NCI-H2196 (cell line): ENCODE measurements around the gene TMEM54.

Source experiments
- DNase-seq: peaks from one replicate; lab custom pipeline; 2025; ENCODE audit not compliant: unreplicated experiment; lab: John Stamatoyannopoulos, UW

The TMEM54 gene

GRCh38 chr1:32895325-32896215, 5.6 kb downstream of the TMEM54 start:
- no peak for DNase-seq

DNA sequence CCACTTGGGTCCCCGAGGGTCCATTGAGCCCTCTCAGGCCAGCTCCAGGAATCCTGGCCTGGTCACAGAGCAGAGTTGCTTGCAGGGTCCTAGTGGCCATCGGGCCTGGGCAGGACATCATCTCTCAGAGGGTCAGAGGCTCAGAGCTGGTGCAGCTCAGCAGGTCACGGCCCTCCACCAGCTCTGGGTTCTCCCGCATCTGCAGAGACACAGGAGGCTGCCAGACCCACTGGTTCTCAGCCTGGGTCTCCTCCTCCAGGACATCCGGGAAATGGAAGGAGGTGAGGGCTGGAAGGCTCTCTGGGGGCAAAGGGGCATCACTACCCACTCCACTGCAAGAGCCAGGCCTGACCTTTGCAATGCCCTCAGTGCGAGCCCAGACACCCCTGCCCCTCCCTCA, 6.5 kb downstream of the TMEM54 start:
- DNase-seq = no peak

DNA sequence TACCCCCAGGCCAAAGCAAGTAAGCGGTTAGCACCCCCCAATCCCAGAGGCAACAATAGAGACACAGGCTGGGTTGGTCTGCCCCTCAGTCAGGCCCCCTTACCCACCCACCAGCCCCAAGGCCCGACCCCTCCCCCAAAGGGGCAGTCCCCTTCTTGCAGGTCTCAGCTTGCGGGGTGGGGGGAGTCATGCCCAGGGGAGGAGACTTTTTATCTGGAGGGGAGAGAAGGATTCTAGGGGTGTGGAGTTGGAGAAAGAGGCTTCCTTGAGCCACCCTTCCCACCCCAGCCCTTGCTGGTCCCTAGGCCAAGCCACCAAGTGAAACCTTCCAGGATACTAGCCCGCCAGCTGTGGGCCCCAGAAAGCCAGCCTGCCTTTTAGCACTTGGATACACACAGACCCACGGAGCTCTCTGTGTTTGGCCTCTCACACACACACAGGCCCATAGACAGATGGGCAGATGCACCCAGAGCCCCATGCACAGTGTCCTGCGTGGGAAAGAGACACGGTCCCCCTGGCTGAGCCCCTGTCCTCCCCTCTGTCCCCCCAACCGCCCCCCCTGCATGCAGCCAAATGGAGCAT, 7.1 kb downstream of the TMEM54 start:
- DNase-seq = peak; percentile 13

DNA sequence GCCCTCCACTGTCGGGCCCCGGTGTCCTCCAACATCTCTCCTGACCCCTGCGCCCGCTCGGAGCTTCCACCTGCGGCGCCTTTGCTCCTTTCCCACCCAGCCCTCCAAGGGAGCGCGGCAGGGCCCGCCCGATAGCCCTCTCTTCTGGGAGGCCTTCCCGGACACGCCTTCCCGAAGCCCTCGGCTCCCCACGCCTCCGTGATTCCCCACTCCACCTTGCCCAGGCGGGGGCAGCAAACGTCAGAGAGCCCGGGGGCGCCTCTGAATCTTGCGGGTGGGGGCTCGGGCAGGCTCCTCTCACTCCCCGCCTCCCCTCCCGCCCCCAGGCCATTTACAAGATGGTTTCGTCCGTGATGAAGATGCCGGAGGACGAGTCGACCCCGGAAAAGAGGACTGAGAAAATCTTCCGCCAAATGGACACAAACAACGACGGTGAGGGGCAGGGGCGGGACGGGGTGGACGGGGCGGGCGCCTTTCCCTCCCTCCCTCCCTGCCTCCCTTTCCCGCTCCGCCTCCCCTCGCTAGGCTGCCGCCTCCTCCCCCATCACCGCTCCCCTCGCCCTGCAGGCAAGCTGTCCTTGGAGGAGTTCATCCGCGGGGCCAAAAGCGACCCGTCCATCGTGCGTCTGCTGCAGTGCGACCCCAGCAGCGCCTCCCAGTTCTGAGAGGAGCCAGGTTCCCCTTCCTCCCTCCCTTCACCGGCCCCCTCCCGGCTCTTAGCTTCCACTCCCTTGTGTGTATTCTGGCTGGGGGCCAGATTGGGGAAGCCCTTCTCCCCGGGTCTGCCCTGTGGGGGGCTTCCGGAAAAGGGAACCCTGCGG, 7.8 kb downstream of the TMEM54 start:
- peak; percentile 82 for DNase-seq

DNA sequence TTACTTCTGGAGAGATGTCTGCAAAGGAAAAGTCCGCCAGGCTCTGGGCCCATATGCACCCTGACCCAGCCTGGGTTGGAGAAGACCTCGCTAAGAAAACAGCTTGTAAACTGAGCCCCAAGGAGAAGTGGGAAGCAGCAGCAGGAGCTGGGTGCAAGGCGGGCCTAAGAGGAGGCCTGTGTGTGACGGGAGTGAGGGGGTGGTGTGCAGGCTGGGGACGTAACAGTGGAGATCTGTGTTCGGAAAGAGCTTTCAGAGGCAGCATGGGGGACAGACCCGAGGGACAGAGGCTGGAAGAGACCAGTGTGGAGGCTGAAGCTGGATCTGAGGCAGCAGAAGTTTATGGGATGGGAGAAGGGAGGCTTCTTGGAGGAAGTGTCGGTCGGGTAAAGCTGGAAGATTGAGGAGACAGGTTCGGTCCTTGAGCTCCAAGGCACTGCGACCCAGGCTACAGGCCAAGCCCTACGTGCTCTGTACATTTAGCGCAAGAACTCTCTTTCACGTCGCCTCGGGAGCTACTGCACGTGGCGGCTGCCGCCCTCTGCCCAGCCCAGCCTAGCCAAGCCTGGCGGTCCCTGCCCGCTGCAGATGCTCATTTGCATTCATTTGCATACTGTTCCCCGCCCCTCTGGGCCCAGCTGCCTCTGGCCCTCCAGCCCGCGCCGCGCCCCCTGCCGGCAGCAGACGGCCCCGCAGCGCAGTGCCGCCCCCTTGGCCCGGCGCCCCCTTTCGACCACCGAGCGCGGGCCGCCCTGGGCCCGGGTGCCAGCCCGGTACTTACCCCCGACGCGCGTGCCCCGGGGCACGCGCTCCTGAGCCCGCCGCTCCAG, 8.6 kb downstream of the TMEM54 start:
- peak; percentile 89 for DNase-seq

GRCh38 chr1:32891630-32892029, 9.6 kb downstream of the TMEM54 start:
- no peak for DNase-seq

- DNase-seq = no peak
Measured at GRCh38 chr1:32891241-32891570, 10.0 kb downstream of the TMEM54 start.

DNA sequence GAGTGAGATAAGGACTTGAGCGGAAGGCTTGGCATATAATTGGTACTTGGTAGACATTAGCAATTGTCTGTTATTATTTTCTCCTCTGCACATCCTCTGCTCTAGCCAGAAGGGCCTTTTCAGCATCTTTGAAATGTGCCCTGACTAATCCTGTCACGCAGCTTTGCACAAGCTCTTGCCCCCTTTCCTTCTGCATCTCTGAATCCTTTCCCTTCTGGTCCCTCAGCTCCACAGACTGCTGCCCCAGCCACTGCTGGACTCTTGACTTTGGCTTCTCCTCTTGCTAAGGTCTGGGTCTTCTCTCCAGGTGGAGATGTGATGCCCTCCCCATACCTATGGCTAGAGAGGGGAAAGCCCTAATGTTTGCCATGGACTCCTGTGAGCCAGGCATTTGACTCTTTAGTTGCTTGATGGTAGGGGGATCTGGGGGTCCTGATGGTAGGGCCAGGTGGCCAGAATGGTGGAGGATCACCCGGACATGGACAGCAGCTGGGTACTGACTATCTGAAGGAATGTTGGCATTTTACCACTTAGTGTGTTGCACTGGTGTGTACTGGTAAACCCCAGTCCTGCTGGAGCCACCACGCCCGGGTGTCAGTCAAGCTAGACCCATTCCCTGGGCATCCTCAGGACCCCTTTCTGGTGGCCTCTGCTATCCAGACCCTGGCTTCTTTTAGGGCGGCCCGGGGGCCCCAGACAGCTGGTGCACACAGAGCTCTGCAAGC, 10.5 kb downstream of the TMEM54 start:
- DNase-seq = no peak

GRCh38 chr1:32889731-32890278, 11.4 kb downstream of the TMEM54 start:
- no peak for DNase-seq

DNA sequence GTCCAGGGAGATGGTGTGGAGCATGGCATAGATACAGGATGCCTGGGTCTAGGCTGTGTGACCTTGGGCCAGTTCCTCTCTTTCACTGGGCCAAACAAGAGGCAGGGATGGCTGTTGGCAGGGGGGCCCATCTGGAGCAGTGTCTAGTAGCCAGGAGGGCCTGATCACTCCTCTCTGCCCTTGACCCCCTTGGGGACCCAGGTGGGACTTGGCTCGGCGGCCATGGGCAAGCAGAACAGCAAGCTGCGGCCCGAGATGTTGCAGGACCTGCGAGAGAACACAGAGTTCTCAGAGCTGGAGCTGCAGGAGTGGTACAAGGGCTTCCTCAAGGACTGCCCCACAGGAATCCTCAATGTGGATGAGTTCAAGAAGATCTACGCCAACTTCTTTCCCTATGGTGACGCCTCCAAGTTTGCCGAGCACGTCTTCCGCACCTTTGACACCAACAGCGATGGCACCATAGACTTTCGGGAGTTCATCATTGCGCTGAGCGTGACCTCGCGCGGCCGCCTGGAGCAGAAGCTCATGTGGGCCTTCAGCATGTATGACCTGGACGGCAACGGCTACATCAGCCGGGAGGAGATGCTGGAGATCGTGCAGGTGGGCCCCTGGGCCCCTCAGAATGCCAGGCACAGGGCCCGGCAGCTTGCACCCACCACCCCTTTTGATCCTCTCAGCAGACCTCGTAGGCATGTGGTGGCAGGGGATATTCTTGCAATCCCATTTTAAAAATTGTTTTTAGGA, 12.3 kb downstream of the TMEM54 start:
- no peak for DNase-seq

GRCh38 chr1:32888134-32888533, 13.1 kb downstream of the TMEM54 start:
- no peak for DNase-seq

DNA sequence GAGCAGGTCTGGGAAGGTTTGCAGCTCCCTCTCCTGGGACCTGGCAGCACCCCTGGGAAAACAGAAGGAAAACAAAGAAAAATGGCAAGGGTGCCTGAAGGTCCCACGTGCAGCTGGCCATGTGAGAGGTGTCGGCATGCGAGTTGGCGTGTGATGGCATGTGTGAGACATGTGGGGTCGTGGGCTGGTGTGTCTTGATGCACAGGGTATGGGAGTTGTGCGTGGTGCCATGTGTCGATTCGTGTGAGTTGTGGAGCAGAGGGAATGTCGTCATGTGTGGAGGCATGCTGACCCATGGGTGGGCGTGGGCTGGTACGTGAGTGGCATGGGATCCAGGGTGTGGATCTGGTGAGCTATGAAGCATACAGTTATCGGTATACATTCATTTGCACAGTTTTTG, 13.6 kb downstream of the TMEM54 start:
- DNase-seq = no peak

- DNase-seq = no peak
Measured at GRCh38 chr1:32886828-32887414, 14.3 kb downstream of the TMEM54 start.

- peak; percentile 36 for DNase-seq
Measured at GRCh38 chr1:32886004-32886827, 15.0 kb downstream of the TMEM54 start, which contains the start of gene HPCA. Gene HPCA, plus strand, starts transcription at chr1:32886491. Its CDS starts 2,408 bp downstream, at chr1:32888899.

DNA sequence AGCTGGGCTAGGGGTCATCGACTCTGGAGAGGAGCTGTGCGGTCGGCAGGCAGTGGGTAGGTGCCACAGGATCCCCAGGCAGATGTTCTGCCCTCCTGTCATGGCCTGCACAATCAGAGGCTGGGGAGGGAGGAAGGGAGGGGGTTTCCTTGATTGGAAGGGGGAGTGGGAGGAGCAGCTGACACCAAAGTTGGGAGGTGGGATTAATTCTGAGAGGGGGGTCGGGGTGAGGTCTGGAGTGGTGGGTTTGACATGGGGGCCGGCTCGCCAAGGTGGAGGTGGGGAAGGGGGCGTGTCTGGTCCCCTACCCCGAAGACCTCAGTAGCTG, 15.5 kb downstream of the TMEM54 start:
- no peak for DNase-seq

DNA sequence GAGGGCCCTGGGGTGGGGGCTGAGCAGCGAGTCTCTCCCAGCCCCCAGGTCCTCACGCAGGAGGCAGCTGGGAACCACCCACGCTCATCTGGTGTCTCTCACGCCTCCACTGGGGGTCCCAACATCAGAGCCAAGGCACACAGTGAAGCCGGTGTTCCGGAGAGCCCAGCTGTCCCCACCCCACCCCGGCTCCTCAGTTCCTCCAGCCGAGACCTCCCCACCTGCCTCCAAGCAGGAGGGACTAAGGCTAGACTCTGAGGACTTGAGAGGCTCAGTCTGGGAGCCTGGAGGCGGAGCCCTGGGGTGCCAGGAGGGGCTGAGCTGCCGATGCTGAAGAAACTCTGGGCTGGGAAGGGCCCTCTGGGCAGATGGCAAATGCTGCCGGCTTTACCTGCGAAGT, 16.5 kb downstream of the TMEM54 start:
- no peak for DNase-seq

DNA sequence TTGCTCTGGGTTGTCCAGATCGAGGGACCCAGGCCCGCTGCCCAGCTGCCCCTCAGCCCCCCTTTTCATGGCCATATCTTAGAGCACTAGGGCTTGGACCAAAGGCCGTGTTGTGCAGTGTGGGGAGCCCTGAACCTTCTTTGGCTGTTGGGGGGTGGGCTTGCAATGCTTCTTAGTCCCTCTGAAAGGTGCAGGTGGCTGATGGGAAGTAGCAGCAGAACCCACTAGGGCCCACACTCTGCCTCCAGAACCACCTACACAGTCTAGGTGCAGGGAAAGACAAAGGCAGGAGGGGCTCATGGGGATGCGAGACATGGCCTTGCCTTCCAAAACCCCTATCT, 17.2 kb downstream of the TMEM54 start:
- no peak for DNase-seq

GRCh38 chr1:32883338-32884031, 17.7 kb downstream of the TMEM54 start:
- no peak for DNase-seq
